K562 (cell line): ENCODE results near the gene CXCR6. TPM values are rescaled to one million over a fixed set of nuclear protein-coding genes. Genes with fewer than 3 reads are reported as not detected.

Experiments
- ATAC-seq: fragments of 200-7000 bp; cut with Tn5 transposase; 3 replicates; pipeline ENCODE4 v1.9.1; 2020; ENCODE audit warnings: moderate library complexity
- BruUV-seq: library from RNA; stranded (reverse); fragments of 400-500 nt; replicated peaks from 2 replicates; lab custom pipeline; 2021; lab: Mats Ljungman, UMichigan
- CTCF ChIA-PET: fragments of 300-600 bp; formaldehyde crosslinking; extraction: SDS; loops from one replicate; lab custom pipeline; 2021; ENCODE audit warnings: low intra/inter-chr PET ratio; lab: Yijun Ruan, JAX
- POLR2A ChIA-PET: fragments of 300-600, 350-650 bp; sonication (Branson Sonifier 250); formaldehyde crosslinking; extraction: SDS; loops from one replicate; lab custom pipeline; 2021; ENCODE audit warnings: antibody characterized with exemption, inconsistent platforms; lab: Yijun Ruan, JAX
- DNase-seq, 4 experiments: peaks; one replicate each; pipeline versions ENCODE4 v3.0.0 to v3.0.0-alpha.2; 2011 to 2018; ENCODE audit warnings: low spot score in 3 of 4, mixed read lengths in 3 of 4; ENCODE audit errors: extremely low read depth in 1 of 4
- FAIRE-seq: peaks from 2 replicates; lab custom pipeline; 2011; peaks lifted over from hg19 to GRCh38; lab: Jason Lieb, UNC
- H2AFZ ChIP-seq: 2 replicates; pipeline ENCODE4 v1.6.0; 2011; ENCODE audit warnings: low read depth, low read length, control low read depth, inconsistent platforms
- H3K27ac ChIP-seq: fragments of 200-600 bp; 3 replicates; pipeline ENCODE4 v1.8.0; 2011; ENCODE audit warnings: low read depth, mild to moderate bottlenecking, control low read depth, inconsistent platforms, low read length, moderate library complexity, mixed read lengths; ENCODE audit errors: extremely low read depth
- H3K27me3 ChIP-seq, 2 experiments: fragments of 300-600 bp in 1 of 2; 2 replicates in 1 of 2; 3 replicates in 1 of 2; pipeline versions ENCODE4 v1.6.0 to v1.8.0; 2011; ENCODE audit warnings: inconsistent platforms in 2 of 2, low read length in 2 of 2, mild to moderate bottlenecking in 1 of 2, mixed read lengths in 1 of 2, moderate library complexity in 1 of 2; ENCODE audit not compliant: control insufficient read depth in 2 of 2, insufficient read depth in 2 of 2
- H3K36me3 ChIP-seq: fragments of 300-600 bp; 3 replicates; pipeline ENCODE4 v1.8.0; 2011; ENCODE audit warnings: mild to moderate bottlenecking, low read length, inconsistent platforms; ENCODE audit not compliant: control insufficient read depth, insufficient read depth
- H3K4me1 ChIP-seq, 2 experiments: fragments of 200-600 bp in 1 of 2; replicated peaks in 1 of 2; 2 replicates in 1 of 2; 3 replicates in 1 of 2; pipeline versions ENCODE4 v1.5.1 to v1.8.0; 2011; ENCODE audit warnings: inconsistent platforms in 2 of 2, low read length in 2 of 2, mild to moderate bottlenecking in 1 of 2, mixed read lengths in 1 of 2, moderate library complexity in 1 of 2; ENCODE audit not compliant: control insufficient read depth in 2 of 2, insufficient read depth in 2 of 2
- H3K4me2 ChIP-seq: 2 replicates; pipeline ENCODE4 v1.6.1; 2011; ENCODE audit warnings: low read length, control low read depth, inconsistent platforms, mixed read lengths; ENCODE audit not compliant: insufficient read depth
- H3K4me3 ChIP-seq: fragments of 200-600 bp; sonication (generic), shearing (Covaris generic); 2 replicates; pipeline ENCODE4 v1.5.1; 2016; ENCODE audit warnings: control low read depth, inconsistent platforms
- H3K79me2 ChIP-seq: fragments of 200-600 bp; 3 replicates; pipeline ENCODE4 v1.8.0; 2011; ENCODE audit warnings: low read length, inconsistent platforms; ENCODE audit not compliant: control insufficient read depth, insufficient read depth
- H3K9ac ChIP-seq, 2 experiments: 2 replicates each; pipeline versions ENCODE4 v1.6.0 to v1.6.1; 2011; ENCODE audit warnings: low read depth in 2 of 2, low read length in 2 of 2, control low read depth in 1 of 2, inconsistent platforms in 1 of 2, mild to moderate bottlenecking in 1 of 2, mixed read lengths in 1 of 2; ENCODE audit not compliant: insufficient read depth in 1 of 2
- H3K9me1 ChIP-seq: one replicate; pipeline ENCODE4 v1.6.0; 2011; ENCODE audit warnings: inconsistent platforms, mild to moderate bottlenecking, low read length, moderate library complexity; ENCODE audit not compliant: control insufficient read depth, insufficient read depth
- H3K9me3 ChIP-seq: replicated peaks from 2 replicates; pipeline ENCODE4 v1.5.1; 2011; ENCODE audit warnings: low read depth, low read length, inconsistent platforms; ENCODE audit not compliant: control insufficient read depth, insufficient read depth
- H4K20me1 ChIP-seq: replicated peaks from 2 replicates; pipeline ENCODE4 v1.6.1; 2011; ENCODE audit warnings: low read length, inconsistent platforms, mixed read lengths; ENCODE audit not compliant: control insufficient read depth, insufficient read depth
- BMI1 ChIP-seq: fragments of 150-350 bp; IDR thresholded peaks from 2 replicates; pipeline ENCODE4 v1.6.1; 2014; ENCODE audit warnings: low read length
- E2F1 ChIP-seq: sonication (generic); formaldehyde crosslinking; IDR thresholded peaks from 2 replicates; pipeline ENCODE4 v1.8.1; 2023; ENCODE audit warnings: mild to moderate bottlenecking, missing genetic modification reagents, moderate library complexity
- FOSL1 ChIP-seq: fragments of 200-800 bp; sonication (Bioruptor generic); conservative IDR thresholded peaks from 2 replicates; pipeline ENCODE4 v1.6.1; 2016; ENCODE audit warnings: missing genetic modification characterization, missing compliant biosample characterization
- FOXJ2 ChIP-seq: fragments of 200-800 bp; sonication (Bioruptor generic); IDR thresholded peaks from 2 replicates; pipeline ENCODE4 v1.6.1; 2016; ENCODE audit warnings: missing genetic modification characterization, missing compliant biosample characterization
- FOXP1 ChIP-seq: sonication (generic); formaldehyde crosslinking; IDR thresholded peaks from 2 replicates; pipeline ENCODE4 v1.8.0; 2022; ENCODE audit warnings: mild to moderate bottlenecking, missing genetic modification reagents
- HDAC6 ChIP-seq: IDR thresholded peaks from 2 replicates; pipeline ENCODE4 v1.6.1; 2012; ENCODE audit warnings: low read depth, mild to moderate bottlenecking, control low read depth, inconsistent platforms, low read length, moderate library complexity
- KLF6 ChIP-seq: fragments of 250-450 bp; sonication (Bioruptor Pico); IDR thresholded peaks from 2 replicates; pipeline ENCODE4 v1.4.0; 2020; ENCODE audit warnings: mild to moderate bottlenecking, moderate library complexity, borderline replicate concordance
- MNT ChIP-seq, 2 experiments: fragments of 450-650 bp; conservative IDR thresholded peaks; 2 replicates each; pipeline ENCODE4 v1.6.1; 2017; ENCODE audit warnings: mild to moderate bottlenecking in 2 of 2, moderate library complexity in 2 of 2
- MYBL2 ChIP-seq, 2 experiments: fragments of 450-650 bp in 1 of 2; sonication (generic) in 1 of 2; formaldehyde crosslinking in 1 of 2; IDR thresholded peaks; 2 replicates each; pipeline versions ENCODE4 v1.6.1 to v1.8.1; 2017 to 2022; ENCODE audit warnings: borderline replicate concordance in 1 of 2, inconsistent platforms in 1 of 2, low read depth in 1 of 2, mild to moderate bottlenecking in 1 of 2, missing genetic modification reagents in 1 of 2, moderate library complexity in 1 of 2
- RBBP5 ChIP-seq: fragments of 200-600 bp; sonication (generic); IDR thresholded peaks from 2 replicates; pipeline ENCODE4 v1.6.1; 2012; ENCODE audit warnings: borderline replicate concordance, mild to moderate bottlenecking, low read length, control low read depth, inconsistent platforms; ENCODE audit not compliant: insufficient read depth, poor library complexity, severe bottlenecking
- RBM34 ChIP-seq: fragments of 200-400 bp; formaldehyde crosslinking; IDR thresholded peaks from 2 replicates; pipeline ENCODE4 v1.6.1; 2018; ENCODE audit warnings: low read length, borderline replicate concordance; ENCODE audit not compliant: insufficient read depth
- TAF7 ChIP-seq: fragments of 450-650 bp; IDR thresholded peaks from 2 replicates; pipeline ENCODE4 v1.6.1; 2016; ENCODE audit warnings: missing genetic modification characterization, missing compliant biosample characterization
- TBP ChIP-seq: optimal IDR thresholded peaks from 2 replicates; pipeline ENCODE3; 2011; ENCODE audit warnings: low read depth, low read length, improper control_type of control experiment
- XRCC3 ChIP-seq: fragments of 450-650 bp; IDR thresholded peaks from 2 replicates; pipeline ENCODE4 v1.6.1; 2017; ENCODE audit warnings: mild to moderate bottlenecking, moderate library complexity
- ZBTB34 ChIP-seq: fragments of 250-450 bp; sonication (Bioruptor Pico); IDR thresholded peaks from 2 replicates; pipeline ENCODE4 v1.8.0; 2021; ENCODE audit warnings: mild to moderate bottlenecking, moderate library complexity
- ZNF197 ChIP-seq: fragments of 200-800 bp; sonication (Bioruptor generic); IDR thresholded peaks from 2 replicates; pipeline ENCODE4 v1.6.1; 2016; ENCODE audit warnings: low read depth, missing genetic modification characterization, missing compliant biosample characterization
- ZNF384 ChIP-seq: IDR thresholded peaks from 2 replicates; pipeline ENCODE4 v1.6.1; 2012; ENCODE audit warnings: low read depth, low read length, improper control_type of control experiment
- ZNF41 ChIP-seq: fragments of 250-450 bp; sonication (Bioruptor Pico); conservative IDR thresholded peaks from 2 replicates; pipeline ENCODE4 v1.4.0; 2020; ENCODE audit warnings: mild to moderate bottlenecking
- WGBS: fragments of 100-300 bp; shearing (Covaris generic); methylation state at CpG from one replicate; pipeline ENCODE4 v1.1.6; 2016; ENCODE audit warnings: low coverage, mixed read lengths; ENCODE audit not compliant: insufficient coverage; ENCODE audit errors: missing lambda C conversion rate; 5-methylcytosine and 5-hydroxymethylcytosine counted together
- in situ Hi-C: fragments of 300-500 bp; cut with MboI; formaldehyde crosslinking; loops from 4 replicates; pipeline ENCODE4 v1.15.0; 2018; ENCODE audit warnings: inconsistent platforms, mixed read lengths
- intact Hi-C: fragments of 100-400 bp; cut with micrococcal nuclease; formaldehyde crosslinking; loops from 2 replicates; pipeline ENCODE4 v1.14.2; 2022
- polyA plus RNA-seq, 8 experiments: library from polyadenylated mRNA; depleted of rRNA in 4 of 8; stranded (reverse) in 5 of 8; unstranded in 3 of 8; fragments of >200 nt; fragmentation: Nextera tagmentation in 2 of 8; fragmentation: Illumina TruSeq in 1 of 8; extraction: Ambion mirVana in 2 of 8; extraction: Trizol in 1 of 8; gene quantifications; 2 replicates each; pipeline versions ENCODE4 v1.2.1 to v1.2.3, GENCODE V29; 2011 to 2014; ENCODE audit warnings: inconsistent platforms in 1 of 8, missing spikeins in 1 of 8
- total RNA-seq, 7 experiments: library from RNA; depleted of rRNA in 6 of 7; stranded (reverse); fragments of >200 nt in 6 of 7; fragmentation: Illumina TruSeq in 2 of 7; extraction: Trizol in 2 of 7; gene quantifications; 2 replicates each; pipeline versions ENCODE4 v1.2.1 to v1.2.3, GENCODE V29; 2011 to 2021; ENCODE audit warnings: low replicate concordance in 1 of 7

The CXCR6 gene
- total and polyA plus RNA-seq, 9 of the 15 experiments (the other 6 are each of a cell fraction or from before 2014, with no cell fraction given), result 0.28 TPM; not detected in 8

GRCh38 chr3:45966950-45967640, 23.8 kb downstream of the CXCR6 start:
- 90% methylated on average over 15 of the region's 16 CpGs for WGBS
- intact Hi-C loops, result no loop called here
- Histone ChIP-seq H3K27ac (no peak overlapping the region), H3K9me3 (no peaks in the 10 kb centered on the region), H4K20me1 (no peaks in the 10 kb centered on the region), H2AFZ (no peak overlapping the region), H3K4me2 (no peak overlapping the region), H3K9me1 (no peaks in the 10 kb centered on the region), H3K27me3 (no peaks in the 10 kb centered on the region), H3K9ac (peak overlapping the region in 1 of 2 experiments; percentile 31; a peak in 1 of 4 replicates), H3K79me2 (no peaks in the 10 kb centered on the region), H3K36me3 (peaks cover 96% of the 10 kb centered on the region), H3K4me1 (no peaks in the 10 kb centered on the region; a peak in 1 of 5 replicates), H3K4me3 (no peak overlapping the region)
- no TSS peak for BruUV-seq
- in situ Hi-C loops, result no loop called here
- DNase-seq (no peak), FAIRE-seq (no peak), ATAC-seq (no peak)
- ChIA-PET POLR2A (interaction anchor here (0.6 to 2.1 kb wide), 9 partner anchors 9 to 226 kb away, joined by 3 to 7 read pairs (median 3); no protein-coding TSS in a partner anchor), CTCF (no interaction called here)
- TF ChIP-seq E2F1 (CRISPR knock-in tag) (no peak), ZNF41 (no peak), RBM34 (no peak), TAF7 (tag) (no peak), ZNF384 (no peak), TBP (no peak), HDAC6 (no peak), KLF6 (CRISPR knock-in tag) (no peak), ZNF197 (CRISPR knock-in tag) (no peak), RBBP5 (no peak), FOXJ2 (tag) (no peak), MYBL2 (IDR thresholded peaks at IDR 0.05; ENCODE audit: low read depth) (no peak), MYBL2 (CRISPR knock-in tag; IDR thresholded peaks at IDR 0.05; ENCODE audit: borderline replicate concordance) (no peak), FOSL1 (tag) (no peak), XRCC3 (no peak), ZBTB34 (CRISPR knock-in tag) (no peak), BMI1 (no peak), MNT (conservative IDR thresholded peaks at IDR 0.05) (no peak), FOXP1 (CRISPR knock-in tag) (no peak)
